GM21717 (cell line): ENCODE data around the gene STX7.

Experiments
- ATAC-seq: cut with Tn5 transposase; IDR thresholded peaks from one replicate; pipeline ENCODE4 v1.9.1; 2021; ENCODE audit warnings: mild to moderate bottlenecking, moderate library complexity; ENCODE audit not compliant: unreplicated experiment

STX7 gene

DNA sequence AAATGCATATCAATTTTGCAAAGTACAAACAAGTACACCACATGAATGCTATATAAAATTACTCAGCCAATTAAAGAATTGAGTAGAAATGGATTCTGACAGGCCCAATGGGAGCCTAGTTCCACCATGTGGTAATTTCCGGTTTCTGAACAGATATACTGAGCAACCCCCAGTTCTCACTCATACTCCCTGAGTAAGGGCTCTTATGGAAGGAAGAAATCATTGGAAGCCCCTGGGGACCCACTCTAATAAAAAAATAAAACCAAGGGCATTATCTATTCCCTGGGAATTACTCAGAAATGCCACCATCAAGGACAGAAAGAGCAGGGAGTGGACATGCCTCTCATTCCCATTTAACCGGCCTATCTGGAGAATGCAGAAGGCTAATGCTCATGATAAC is 34.6 kb downstream of the STX7 start:
- ATAC-seq = no peak

DNA sequence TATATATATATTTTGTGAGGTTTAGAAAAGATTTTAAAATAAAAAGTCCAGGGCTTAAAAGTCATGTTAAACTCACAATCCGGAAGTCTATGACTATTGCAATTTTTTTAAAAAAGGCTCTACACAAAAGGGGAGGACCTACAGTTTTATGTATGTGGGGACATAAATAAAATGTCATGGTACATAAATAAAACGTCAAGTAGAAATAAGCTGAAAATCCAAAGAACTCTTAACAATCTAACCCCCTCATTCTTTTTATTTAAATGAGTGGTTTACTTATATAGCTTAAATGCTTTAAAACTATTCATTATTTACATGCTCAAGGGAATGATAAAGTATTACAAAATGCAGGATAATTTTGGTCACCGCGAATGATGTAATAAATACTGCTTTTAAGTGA is 36.2 kb downstream of the STX7 start:
- no peak for ATAC-seq

DNA sequence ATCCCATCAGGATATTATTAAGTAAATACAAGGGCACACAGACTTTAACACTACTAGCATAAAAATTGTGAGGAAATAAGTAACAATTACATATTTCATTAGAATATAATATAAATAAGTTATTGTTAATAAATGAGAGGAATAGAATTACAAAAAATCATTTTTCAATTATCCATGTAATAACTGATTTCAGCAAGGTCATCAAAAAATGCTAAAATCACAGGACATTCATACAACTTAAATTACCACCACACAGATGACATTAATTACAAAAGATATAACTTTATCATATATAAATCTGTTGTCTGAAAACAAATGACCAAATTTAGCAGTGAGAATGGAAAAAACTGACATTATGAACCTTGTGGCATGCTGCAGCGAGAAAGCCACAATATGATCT is 37.0 kb downstream of the STX7 start:
- no peak for ATAC-seq

DNA sequence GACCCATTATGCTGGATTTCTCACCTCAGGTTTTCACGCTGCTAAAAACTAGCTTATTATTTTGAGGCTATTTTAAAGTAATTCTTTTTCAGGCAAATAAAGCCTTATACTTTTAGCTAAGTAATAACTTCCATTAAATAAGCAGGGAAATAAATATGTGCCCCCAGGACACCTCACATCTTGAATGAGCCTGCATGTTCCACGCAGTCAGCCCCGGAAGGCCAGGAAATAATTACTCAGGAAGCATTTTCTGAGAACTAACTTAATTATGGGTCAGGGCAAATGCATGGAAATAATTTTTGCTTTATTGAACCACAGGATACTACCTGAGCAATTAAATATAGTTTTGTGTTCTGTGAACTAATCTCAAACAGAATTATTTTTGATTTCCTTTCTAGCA is 41.1 kb downstream of the STX7 start:
- ATAC-seq = no peak

DNA sequence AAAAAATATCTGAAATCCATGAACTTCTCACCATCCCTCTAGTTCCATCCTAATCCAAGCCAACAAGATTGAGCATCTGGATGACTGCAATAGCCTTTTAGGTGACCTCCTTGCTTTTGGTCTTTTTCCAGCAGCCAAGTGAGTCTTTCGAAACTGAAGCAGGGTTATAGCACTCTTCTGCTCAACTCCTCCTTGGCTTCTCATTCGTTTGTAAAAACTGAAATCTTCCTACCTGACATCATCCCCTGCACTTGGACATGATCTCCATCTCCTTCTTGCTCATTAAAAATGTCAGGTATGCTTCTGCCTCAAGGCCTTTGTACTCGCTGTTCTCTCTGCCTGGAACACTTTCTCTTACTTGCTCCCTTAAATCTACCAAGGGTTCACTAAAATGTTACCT is 46.0 kb downstream of the STX7 start:
- no peak for ATAC-seq

DNA sequence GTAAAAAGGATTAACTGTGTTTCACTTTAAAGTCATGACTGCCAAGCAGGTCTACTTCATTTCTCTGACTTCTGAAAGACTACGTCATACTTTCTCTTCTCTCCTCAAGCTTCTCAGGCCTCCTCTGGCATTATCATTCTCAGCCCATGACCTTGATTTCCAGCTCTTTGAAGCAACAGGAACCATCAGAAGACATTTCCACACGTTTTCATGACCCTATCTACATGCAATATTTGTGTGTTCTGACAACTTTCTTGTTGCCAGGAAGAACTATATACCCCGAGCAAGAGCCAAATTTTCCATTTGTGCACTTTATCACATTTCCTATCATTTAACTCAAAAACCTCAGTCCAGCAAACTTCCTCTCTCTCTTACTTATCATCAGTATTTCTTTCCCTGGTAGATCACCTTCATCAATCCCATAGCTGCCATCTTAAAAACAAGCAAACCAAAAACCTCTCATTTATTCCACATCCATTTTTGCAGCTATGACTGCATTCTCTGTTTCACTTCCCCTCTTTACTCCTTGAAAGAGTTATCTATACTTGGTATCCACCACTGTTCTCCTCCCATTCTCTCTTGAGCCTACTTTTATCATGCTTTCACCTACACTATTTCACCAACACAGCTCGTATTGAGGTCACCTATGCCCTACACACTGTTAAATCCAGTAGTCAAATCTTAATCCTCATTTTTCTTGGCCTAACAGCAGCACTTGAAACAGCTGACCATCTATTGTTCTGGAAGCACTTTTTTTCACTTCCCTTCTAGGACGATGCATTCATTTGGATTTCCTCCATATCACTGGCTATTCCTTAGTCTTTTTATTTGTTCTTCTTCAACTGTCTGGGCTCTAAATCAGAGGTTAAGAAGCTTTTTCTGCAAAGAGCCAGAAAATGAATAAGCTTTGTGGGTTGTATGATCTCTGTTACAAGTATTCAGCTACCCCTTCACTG is 47.1 kb downstream of the STX7 start:
- peak; percentile 90 for ATAC-seq

DNA sequence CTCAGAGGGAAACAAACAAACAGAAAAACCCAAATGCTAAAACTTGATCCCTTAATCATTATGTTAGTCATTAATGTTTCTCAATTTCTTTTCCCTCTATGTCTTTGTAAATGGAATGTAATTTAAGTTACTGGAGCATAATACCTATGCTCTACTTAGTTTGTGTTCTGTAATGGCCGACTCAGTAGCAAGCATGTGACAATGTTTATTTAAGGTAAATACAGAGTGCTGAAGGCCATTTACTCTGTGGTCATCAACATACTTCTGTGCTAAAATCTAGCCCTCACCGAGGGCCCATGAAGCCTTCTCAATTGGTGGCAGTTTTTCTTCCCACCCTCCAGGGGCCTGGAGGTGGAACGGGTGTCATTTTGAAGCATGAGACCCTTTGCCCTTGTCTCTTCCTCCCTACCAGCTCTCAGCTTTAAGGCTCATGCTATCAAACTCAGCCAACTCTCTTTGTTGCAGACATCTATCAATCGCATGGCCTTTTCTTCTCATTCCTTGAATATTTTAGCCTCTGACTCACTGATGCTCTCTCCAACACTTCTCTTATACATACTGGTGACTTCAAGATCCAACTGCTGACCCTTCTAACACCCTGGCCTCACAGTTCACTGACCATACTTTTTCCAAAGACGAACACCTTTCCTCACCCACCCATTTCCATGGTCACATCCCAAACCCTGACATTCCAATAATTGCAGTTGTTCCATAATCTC is 48.2 kb downstream of the STX7 start:
- no peak for ATAC-seq

DNA sequence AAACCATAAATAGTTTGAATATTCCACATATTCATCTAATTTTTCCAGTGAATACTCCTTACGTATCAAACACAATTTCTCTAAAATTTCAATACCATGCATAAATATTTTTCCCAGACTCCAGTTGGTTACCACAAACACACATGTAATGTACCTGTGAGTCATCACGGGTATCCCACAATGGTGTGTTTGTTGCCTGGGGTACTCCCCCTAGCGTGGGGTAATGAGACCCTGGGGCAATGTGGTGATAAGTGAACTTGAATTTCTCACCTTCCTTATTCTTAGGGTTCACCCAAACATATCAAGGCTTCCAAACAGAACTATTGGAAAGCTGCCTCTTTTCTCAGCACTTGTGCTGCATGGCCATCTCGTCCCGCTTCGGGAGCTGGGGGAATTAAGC is 51.0 kb downstream of the STX7 start:
- ATAC-seq = no peak

DNA sequence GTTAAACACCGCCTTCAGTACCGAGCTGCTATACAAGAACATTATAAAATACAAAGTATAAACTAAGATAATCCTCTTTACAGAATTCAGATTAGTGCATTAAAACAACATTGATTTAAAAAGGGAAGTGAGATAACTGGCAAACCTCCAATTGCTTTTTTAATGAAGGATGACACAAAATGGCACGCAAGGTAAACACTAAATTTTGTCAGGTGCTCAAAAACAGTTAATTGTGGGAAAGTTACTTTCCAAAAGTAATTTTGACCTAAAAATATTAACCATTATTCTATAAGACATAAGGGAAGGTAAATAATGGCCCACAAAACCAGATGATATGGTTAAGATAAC is 53.3 kb downstream of the STX7 start:
- no peak for ATAC-seq

DNA sequence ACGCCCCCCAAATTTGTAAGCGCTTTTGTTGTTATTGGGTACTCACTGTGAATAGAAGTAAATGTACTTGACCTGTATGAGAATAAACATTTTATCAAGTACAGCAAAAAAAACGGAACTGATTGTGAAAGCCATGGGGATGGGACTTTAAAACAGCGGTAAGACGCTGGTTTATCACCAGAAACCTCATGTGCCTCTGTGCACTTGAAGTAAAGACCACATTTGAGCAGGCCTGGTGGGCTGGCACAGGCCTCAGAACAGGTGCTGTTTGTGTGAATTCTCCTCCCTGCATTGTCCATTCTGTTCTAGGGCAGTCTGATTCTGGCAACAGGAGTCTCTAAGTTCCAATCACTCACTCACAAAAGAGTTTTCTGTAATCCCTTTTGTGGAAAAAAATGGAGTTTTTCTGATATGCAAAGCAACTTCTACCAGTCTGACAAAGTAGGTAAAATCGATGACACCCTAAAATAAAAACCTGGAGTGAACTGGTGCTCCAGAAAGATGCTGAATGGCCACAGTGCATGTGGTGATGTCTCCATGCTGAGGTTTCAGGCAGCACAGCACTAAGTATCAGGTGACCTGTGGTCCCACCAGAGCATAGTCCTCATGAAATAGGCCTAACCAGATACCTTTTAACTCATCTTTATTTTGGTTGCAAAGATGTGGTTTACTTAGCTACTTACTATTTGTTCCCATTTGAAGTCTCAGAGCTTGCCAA is 53.9 kb downstream of the STX7 start:
- ATAC-seq = no peak

DNA sequence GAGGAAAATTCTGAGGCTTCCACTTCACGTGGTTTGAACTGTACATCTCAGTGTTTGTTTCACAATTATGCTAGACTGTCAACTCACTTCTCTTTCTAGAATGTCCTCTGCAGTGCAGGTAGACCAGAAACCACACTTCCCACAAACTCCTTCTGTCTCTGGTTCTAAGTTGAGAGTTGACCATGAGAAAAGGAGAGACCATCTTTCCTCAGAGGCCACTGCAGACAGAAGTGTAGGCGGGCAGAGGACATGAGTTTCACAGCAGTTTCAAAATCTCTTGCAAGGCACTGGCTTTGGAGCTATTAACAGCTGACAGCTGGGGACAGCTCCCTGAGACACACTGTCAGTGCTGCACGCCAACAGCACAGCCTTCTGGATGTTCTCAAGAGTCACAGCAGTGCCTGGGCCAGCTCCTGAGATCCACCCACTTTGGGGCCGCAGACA is 56.2 kb downstream of the STX7 start:
- peak; percentile 96 for ATAC-seq

DNA sequence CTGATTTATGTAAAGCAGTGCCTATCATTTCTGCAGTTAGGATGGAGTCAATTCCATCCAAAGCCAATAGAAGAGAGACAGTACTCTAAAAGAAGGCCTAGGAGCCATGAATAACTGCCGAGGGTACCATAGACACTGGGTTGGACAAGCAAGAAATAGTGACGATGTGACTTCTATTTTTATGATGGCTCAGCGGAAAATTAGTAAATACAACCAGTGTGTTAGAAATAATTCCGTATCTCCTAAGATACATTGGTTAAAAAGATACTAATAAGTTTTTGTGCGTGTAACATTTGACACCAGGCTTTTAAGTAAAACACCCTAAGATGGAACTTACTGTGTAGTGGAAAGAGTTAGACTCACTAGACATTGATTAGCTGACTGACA is 66.1 kb downstream of the STX7 start:
- ATAC-seq = no peak

DNA sequence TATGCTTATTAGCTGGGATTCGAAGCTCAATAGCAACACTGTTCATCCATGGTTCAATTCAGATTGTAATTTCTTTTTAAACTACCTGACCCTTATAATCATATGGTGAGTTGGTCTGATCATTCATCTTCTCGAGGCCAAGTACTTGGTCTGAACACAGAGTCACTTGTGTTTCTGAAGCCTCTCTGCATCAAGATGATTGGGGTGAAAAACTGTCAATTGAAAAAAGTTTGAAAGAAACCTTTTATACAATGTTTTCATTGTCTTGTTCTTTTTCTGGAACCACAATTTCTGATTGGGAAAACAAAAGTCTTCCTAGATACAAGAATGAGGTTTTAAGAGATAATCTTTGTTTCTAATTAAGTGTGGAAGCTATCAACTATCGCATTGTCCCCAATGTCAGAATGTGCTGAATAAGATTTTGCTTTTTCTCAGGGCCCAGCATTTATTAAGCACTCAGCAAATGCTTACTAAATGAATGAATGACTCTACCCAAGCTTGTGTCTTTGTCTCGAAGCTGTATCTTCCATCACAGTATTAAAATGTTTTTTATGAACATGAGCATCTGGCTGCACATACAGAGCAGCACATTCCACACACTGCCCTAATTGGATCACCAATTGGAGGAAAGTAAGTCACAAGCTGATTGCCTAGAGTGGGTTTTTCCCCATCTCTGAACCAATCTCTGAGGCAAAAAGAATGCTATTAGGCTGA is 66.6 kb downstream of the STX7 start:
- ATAC-seq = no peak

DNA sequence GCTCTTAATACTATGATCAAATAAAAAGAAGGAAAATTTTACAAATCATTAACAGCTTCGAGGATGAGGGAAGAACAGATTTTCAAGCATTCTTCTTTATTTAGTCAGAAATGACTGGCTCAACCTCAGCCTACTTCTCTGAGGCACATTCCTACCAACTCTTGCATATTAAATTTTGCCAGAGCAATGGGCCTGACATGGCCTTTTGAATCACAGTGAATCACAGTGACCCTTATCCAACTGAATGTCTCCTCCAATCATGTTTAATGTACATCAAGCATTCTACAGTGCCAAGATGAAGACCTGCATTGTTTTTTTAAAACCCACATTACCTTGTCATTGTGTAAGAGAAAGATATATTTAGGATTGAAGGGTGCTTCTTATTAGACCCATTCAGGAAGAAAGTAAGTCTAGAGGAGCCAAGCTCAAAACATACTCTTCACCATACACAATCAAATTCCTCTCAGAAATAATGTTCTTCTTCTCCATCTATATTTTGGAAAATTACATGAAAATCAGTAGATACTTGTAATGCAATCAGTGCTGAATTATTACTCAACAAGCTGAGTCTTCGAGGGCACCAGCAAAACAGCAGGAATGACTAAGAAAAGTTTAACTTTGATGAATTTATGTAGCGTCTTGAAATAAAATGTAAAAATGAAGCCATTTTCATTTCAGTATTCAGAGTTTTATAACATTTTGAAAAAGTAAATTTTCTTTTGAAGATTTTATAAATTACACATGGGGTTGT is 67.5 kb downstream of the STX7 start:
- no peak for ATAC-seq

DNA sequence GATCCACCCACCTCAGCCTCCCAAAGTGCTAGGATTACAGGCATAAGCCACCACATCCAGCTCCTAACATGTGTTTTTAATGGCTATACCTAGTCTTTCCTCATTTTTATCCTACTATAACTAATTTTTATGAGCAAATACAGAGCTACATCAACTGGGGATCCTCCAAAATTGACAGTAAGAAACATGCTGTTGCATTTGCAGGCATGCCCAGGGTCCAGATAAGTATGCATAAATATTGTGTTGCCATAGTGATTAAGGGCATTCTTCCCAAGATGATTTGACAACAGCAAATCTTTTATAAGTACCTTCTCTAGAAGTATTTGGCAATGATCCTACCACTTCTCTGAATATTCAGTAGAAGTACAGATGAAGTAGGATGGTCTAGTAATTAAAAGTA is 69.7 kb downstream of the STX7 start:
- ATAC-seq = no peak

DNA sequence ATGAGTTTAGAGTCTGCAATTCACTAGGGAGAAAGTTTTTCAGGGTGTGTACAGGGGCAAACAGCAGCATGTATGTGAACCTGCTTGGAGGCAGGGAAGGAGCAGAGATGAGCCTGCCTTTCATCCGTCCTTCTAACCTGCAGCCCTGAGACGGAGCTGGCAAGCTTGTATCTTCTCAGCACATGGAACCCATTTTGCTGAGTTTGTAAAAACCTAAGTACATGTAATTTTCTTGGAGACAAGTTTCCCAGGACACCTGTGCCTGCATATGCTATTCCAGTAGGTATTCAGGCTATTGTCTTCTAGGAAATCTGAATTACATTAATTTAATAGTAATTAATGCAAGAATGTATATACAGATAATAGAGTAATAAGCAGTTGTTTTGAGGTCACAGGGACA is 82.8 kb downstream of the STX7 start:
- no peak for ATAC-seq

DNA sequence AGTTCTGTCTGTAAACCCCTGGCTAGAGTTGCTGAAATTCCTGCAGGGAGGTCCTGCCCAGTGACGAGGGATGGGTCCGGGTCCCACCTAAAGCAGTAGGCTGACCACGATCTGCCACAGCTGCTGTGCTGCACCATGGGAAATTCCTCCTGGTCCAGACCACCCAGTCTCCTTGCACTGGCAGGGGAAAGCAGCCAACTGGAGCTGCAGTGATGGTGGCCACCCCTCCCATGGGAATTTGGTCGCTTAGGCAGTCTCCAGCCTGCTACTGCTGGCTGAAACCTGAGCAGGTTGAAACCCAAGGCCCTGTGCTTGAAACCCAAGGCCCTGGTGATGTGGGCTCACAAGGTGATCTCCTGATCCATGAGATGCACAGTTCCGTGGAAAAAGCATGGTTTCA is 87.7 kb downstream of the STX7 start:
- ATAC-seq = no peak

DNA sequence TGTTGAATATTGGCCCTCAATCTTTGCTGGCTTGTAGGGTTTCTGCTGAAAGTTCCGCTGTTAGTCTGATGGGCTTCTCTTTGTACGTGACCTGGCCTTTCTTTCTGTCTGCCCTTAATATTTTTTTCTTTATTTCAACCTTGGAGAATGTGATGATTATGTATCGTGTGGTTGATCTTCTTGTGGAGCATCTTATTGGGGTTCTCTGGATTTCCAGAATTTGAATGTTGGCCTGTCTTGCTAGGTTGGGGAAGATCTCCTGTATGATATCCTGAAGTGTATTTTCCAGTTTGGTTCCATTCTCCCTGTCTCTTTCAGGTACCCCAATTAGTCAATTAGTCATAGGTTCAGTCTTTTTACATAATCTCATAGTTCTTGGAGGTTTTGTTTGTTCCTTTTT is 89.1 kb downstream of the STX7 start:
- no peak for ATAC-seq

DNA sequence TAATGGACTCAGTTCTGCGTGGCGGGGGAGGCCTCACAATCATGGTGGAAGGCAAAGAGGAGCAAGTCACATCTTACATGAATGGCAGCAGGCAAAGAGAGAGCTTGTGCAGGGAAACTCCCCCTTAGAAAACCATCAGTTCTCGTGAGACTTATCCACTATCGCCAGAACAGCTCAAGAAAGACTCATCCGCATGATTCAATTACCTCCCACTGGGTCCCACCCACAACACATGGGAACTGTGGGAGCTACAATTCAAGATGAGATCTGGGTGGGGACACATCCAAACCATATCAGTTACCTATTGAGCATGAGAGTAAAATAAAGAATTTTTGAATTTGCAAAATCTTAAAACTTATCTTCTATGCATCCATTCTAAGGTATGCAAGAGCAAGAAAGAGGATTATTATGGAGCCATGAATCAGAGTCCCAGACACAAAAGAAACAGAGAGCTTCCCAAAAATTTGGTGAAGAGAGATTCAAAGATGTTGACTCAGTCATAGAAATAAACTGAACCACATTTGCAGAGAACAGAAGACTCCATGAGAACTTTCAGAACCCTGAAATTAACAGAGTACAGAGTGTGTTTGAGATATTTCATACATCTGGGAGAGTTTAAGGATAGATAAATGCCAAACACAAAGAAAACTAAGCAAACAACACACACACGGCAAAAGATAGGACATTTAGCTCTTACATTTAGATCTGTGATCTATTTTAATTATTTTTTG is 94.5 kb downstream of the STX7 start:
- no peak for ATAC-seq

DNA sequence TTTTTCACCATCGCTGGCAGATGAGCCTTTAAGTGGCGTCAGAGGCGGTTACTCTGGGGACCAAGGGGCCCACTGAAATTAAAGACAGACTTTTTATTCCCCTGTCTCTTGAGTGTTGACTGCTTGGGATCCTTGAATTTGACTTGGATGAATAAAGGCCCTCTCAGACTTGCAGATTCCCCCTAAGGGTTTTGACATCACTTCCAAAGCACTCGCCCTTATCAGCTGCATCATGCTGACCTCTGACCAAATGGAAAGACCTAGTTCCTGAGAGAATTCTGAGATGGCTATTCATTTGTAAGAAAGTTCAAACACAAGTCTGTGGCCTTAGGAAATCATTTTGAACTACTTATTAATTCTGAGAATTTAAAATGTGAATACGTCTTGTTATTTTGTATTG is 98.2 kb downstream of the STX7 start:
- ATAC-seq = no peak
